GM21576 (cell line): ENCODE results near the gene BRD3OS.
"Not testable (repeated sequence)": the region's sequence is repeated elsewhere in the genome, so short reads cannot be mapped to it uniquely, and the experiment has no call there.

Source experiments
- ATAC-seq: cut with Tn5 transposase; IDR thresholded peaks from one replicate; pipeline ENCODE4 v1.9.1; 2021; ENCODE audit warnings: mild to moderate bottlenecking, moderate library complexity; ENCODE audit not compliant: unreplicated experiment

Gene BRD3OS

DNA sequence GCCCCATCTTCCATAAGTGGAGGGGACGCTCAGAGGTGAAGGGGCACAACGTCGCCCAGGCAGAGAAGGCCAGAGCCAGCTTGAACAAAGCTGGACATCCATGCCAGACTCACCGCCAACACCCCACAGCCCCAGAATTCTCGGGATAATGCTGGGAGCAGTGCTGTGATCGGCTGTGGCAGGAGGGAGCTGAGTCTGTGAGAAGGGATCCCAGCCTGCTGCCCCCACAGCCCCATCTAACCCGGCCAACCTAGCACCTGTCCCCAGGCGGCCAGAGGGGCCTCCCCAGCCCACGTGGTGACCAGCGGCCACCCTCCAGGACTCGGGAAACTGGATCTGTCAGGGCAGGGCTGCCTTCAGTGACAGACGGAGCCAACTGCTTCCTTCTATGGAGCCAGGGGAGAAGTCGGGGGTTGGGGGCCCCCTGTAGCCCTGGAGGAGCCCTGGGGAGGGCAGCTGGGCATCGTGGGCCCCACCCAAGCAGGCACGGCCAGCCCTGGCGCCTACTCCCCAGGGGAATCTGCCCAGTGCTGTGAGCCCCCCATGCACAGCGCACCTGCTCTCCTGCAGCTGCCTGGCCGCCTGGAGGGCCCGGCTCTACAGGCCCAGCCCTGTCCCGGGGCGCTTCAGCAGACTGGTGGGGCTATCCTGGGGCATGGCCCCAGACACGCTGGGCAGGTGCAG lies 36.5 kb downstream of the BRD3OS start:
- ATAC-seq = no peak

- ATAC-seq = no peak
Measured at GRCh38 chr9:134062461-134063087, 37.3 kb downstream of the BRD3OS start.

DNA sequence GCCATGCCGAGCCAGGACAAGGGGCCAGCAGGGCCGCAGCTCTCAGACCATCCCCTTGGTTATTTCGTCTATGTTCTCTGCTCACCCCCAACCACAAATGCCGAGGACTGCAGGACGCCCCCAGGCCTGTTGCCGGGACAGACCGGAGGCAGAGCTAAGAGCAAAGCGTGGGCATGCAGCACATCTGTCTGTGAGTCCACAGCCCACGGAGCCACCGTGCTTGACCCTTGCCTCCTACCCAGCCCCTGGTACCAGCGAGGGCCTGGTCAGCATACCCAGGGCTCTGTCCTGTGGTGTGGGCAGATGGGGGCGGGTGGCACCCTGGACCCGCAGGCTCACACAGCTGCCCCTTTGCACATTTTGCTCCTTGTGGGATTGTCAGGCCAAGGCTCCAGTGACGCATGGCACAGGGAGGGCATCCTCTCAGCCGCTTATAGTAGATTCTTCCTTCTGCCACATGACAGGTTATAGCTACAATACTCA lies 37.8 kb downstream of the BRD3OS start:
- no peak for ATAC-seq

- ATAC-seq = no peak
Measured at GRCh38 chr9:134063571-134064450, 38.5 kb downstream of the BRD3OS start.

DNA sequence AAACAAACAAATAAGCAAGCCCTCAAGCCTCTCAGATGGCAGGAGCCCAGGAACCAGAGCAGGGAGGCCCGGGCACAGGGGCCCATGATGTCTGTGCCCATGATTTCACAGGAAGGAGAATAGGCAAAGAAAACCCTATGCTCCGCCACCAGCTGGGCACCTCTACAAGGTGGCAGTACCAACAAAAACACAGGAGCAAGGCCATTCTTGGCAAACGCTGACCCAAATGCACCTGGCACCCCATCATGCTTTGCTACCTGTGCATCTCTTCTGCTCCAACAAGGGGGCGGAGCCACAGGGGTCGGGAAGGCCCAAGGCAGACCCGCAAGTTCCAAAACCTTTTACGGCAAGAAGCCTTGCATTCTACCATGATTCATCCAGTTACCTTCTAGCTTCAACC lies 39.4 kb downstream of the BRD3OS start:
- ATAC-seq = no peak

- ATAC-seq = peak; percentile 28
Measured at GRCh38 chr9:134065612-134066419, 40.5 kb downstream of the BRD3OS start.

GRCh38 chr9:134066526-134066912 lies 41.2 kb downstream of the BRD3OS start:
- no peak for ATAC-seq

DNA sequence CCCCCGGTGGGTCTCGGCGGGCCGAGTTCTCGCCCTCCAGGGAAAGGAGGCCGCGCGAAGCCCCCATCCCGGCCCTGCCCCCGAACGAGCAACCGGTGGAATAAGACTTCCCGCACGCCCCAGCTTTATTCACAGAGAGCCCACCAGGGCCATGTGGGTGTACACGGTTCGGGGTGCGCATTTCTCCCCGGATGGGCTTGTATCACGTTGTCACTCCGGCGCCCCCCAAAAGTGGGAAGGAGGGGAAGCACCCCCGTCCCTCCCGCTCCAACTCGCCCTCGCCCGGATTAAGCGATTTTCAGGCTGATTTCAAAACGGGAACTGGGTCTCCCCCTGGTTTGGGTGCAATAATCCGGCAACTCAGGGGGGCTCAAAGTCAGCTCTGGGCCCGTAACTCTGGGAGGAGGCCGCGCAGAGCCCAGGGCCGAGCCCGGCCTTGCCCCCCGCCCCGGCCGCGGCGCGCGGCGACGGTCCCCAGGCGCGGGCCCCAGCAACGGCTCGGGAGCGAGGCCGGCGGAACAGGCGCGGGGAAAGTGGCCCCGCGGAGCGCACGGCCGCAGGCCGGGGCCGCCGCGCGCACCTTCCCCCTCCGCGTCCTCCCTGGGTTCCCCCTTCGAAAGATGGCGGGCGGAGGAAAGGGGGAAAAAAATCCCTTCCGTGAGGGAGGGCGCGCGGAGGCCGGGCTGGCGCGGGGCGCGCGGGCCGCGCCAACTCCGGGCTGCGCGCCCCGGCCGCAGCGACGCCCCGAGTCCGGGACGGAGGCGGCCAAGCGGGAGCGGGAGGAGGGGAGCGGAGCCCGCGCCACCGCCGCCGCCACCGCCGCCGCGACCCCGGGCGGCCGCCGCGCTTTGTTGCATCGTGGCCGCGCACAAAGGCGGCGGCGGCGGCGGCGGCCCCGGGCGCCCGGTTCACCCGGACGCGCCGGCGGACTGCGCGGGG lies 41.9 kb downstream of the BRD3OS start:
- ATAC-seq = peak; percentile 3

DNA sequence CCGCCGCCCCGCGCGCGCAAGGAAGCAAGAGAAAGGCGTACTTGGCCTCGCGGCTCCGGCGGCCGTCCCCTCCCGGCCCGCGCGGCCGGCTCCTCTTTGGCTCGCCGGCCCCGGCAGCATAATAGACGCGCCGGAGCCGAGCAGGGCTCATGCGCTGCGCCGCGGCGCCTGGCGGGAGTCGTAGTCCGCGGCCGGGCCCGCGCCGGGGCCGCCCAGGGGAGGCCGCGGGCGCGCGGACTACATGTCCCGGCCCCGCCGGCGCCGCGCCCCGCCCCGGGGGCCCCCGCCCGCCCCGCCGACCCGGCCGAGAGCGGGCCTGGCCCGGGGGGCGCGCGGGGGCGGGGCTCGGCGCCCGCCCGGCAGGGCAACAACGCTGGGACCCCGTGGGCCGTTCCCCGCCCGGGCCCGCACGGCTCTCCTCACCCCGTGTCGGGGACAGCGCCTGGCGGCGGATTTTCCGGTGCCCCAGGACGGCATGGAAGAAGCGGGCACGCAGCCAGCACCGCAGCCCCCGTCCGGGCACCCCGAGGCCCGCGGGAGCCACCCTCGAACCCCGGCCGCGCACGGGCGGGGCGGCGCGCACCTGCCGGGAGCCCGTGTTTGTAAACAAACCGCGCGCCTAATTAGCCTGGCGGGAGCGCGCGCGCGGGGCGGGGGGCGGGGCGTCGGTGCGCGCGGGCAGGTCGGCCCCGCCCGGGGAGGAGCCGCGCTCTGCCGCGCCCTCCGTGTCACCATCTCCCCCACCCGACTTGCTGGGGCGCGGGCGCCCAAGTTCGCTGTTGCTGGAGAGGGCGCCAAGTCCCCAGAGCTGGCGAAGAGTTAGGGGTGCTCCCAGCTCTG lies 42.8 kb downstream of the BRD3OS start, which contains the start of gene BRD3:
Gene BRD3, minus strand, starts transcription at position 123 of the 840 bp plus-strand sequence. CDS start 14,549 bp downstream, outside the sequence.
- ATAC-seq = peak; percentile 58

GRCh38 chr9:134068744-134069479 lies 43.6 kb downstream of the BRD3OS start:
- no peak for ATAC-seq

DNA sequence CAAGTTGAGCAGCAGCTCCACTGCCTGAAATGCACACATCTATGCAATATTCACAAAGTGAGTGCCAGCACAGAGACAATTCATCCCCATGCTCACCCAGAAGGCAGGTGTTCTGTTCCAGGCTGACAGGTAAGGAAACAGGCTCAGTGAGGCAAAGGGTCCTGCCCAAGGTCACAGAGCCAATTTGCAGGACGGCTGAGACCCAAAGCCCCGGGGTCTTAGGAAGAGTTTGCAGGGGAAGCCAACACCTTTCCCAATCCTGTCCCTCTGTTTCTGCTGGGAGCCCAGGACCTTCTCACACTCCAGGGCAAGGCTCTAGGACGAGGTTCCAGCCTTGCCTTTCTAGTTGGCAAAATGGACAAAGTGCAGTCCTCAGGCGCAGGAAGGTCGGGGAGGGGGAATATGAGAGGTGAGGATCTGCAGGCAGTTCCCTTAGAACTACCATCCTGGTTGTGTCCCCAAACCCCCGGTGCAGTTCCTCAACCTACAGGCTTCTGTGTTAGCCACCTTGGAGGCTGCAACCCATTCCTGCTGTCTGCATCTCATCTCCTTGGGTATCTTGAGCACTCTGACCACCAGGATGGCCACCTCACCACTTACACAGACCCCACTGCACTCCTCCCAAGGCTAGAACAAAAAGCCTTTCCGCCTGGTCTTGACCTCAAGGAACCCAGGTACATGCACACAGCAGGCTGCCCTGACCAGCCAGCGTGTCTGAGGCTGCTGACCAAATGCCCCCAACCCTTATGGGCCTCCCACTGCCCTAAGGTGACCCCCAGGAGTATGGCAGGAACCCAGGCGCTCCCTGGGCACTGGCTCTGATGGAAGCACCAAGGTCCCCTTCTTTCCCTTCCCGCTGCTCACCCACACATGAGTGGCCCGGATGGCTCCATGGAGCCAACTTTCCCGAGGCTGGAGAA lies 44.5 kb downstream of the BRD3OS start:
- ATAC-seq = no peak

GRCh38 chr9:134071149-134071548 lies 45.9 kb downstream of the BRD3OS start:
- ATAC-seq = no peak

- not testable (repeated sequence) for ATAC-seq
Measured at GRCh38 chr9:134072683-134073082, 47.4 kb downstream of the BRD3OS start.

GRCh38 chr9:134073500-134073899 lies 48.2 kb downstream of the BRD3OS start:
- ATAC-seq = no peak

DNA sequence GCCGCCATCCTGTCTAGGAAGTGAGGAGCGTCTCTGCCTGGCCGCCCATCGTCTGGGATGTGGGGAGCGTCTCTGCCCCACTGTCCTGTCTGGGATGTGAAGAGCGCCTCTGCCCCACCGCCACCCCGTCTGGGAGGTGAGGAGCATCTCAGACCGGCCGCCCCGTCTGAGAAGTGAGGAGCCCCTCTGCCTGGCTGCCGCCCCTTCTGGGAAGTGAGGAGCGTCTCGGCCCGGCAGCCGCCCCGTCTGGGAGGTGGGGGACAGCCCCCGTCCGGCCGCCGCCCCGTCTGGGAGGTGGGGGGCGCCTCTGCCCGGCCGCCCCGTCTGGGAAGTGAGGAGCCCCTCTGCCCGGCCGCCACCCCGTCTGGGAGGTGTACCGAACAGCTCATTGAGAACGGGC lies 50.4 kb downstream of the BRD3OS start:
- not testable (repeated sequence) for ATAC-seq

- ATAC-seq = no peak
Measured at GRCh38 chr9:134076644-134077043, 51.4 kb downstream of the BRD3OS start.
